ENCODE measurements around the gene ADCK2.

- no peak for TF ChIP-seq EZH2 (IDR thresholded peaks at IDR 0.05; ENCODE audit: low read length)
- no peak for TF ChIP-seq CTCF (optimal IDR thresholded peaks at IDR 0.05 in 1 of 3, IDR thresholded peaks at IDR 0.05 in 1 of 3, conservative IDR thresholded peaks at IDR 0.05 in 1 of 3; ENCODE audit: extremely low read depth in 1 of 3, insufficient read depth in 2 of 3, low read length in 3 of 3)
Observed at GRCh38 chr7:140641524-140642195, 31.1 kb upstream of the ADCK2 start.

Measured in keratinocyte (primary cell).